ENCODE data around the gene VIPR2. TPM values are rescaled to one million over a fixed set of nuclear protein-coding genes. Genes with fewer than 3 reads are reported as not detected.

VIPR2 gene, protein sequence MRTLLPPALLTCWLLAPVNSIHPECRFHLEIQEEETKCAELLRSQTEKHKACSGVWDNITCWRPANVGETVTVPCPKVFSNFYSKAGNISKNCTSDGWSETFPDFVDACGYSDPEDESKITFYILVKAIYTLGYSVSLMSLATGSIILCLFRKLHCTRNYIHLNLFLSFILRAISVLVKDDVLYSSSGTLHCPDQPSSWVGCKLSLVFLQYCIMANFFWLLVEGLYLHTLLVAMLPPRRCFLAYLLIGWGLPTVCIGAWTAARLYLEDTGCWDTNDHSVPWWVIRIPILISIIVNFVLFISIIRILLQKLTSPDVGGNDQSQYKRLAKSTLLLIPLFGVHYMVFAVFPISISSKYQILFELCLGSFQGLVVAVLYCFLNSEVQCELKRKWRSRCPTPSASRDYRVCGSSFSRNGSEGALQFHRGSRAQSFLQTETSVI
- total RNA-seq, result not detected in 2 replicates

DNA sequence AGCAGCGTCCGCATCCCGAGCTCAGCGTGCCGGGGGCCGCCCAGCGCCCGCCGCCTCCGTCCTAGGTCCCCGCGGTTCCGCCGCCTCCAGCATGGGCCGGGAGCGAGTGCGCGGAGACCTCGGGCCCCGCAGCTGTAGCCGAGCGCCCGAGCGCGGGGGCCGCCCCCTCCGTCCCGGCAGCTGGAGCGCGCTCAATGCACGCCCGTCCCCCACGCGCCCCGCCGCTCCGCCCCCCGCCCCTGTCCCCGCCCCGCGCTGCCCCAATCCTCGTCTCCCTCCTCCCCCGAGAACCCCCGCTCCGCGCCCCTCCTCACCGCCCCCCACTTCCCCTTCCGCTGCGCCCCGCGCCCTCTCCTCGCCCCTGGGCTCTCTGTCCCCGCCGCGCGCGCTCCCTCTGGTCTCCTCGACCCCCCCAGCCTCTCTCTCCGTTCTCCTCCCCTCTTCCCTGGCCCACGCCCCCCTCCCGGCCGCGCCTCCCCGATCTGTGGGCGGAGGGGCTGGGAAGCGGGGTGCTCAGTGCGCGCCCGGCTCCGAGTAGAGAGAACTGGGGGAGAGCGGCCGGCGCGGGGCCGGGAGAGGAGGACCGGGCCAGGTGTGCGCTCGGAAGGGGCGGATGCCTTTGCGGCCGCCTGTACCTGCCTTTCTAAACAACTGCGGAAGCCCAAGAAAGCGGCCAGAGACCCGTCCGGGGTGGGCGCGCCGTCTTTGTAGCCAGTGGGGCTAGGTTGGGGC, at the start of gene VIPR2:
TSS of gene VIPR2 (minus strand) at position 110 of the 732 bp plus-strand sequence. CDS start at position 14, 96 bp downstream.

